Heart left ventricle (tissue), 16 donors: ENCODE results near the gene NDUFA8. TPM values are rescaled to one million over a fixed set of nuclear protein-coding genes. Genes with fewer than 3 reads are reported as not detected.

ENCODE experiments used
- ATAC-seq, 4 donors: fragments of 200-7000 bp; cut with Tn5 transposase; one replicate each; pipeline ENCODE4 v1.9.1; 2020 to 2022; ENCODE audit warnings: moderate library complexity in 4 of 4, mild to moderate bottlenecking in 3 of 4, moderate number of reproducible peaks in 1 of 4
- DNase-seq, 5 donors: peaks; one replicate each; pipeline ENCODE4 v3.0.0-alpha.2; 2020
- H3K27ac ChIP-seq, 12 donors: fragments of 200-600 bp; sonication (generic) in 4 of 12; one replicate each; pipeline versions ENCODE4 v1.5.0 to v1.8.0; 2016 to 2022; ENCODE audit warnings: mild to moderate bottlenecking in 2 of 12
- H3K27me3 ChIP-seq, 9 donors: fragments of 200-600 bp; sonication (generic) in 2 of 9; one replicate each; pipeline versions ENCODE4 v1.5.1 to v1.8.0; 2016 to 2022; ENCODE audit warnings: mild to moderate bottlenecking in 3 of 9
- H3K36me3 ChIP-seq, 9 donors: fragments of 200-600 bp; sonication (generic) in 2 of 9; one replicate each; pipeline versions ENCODE4 v1.5.0 to v1.8.0; 2018 to 2022; ENCODE audit warnings: mild to moderate bottlenecking in 2 of 9
- H3K4me1 ChIP-seq, 12 donors: fragments of 200-600 bp; sonication (generic) in 4 of 12; one replicate each; pipeline versions ENCODE4 v1.5.0 to v1.8.0; 2016 to 2022; ENCODE audit warnings: mild to moderate bottlenecking in 3 of 12
- H3K4me3 ChIP-seq, 12 donors: fragments of 200-600 bp; sonication (generic) in 4 of 12; one replicate each; pipeline versions ENCODE4 v1.5.0 to v1.8.0; 2017 to 2022; ENCODE audit warnings: mild to moderate bottlenecking in 9 of 12, moderate library complexity in 4 of 12
- H3K9me3 ChIP-seq, 12 donors: fragments of 200-600 bp; sonication (generic) in 4 of 12; one replicate each; pipeline versions ENCODE4 v1.5.0 to v1.8.0; 2016 to 2022; ENCODE audit warnings: mild to moderate bottlenecking in 1 of 12
- POLR2A ChIP-seq, 2 donors: fragments of 450-650 bp; IDR thresholded peaks; one replicate each; pipeline ENCODE4 v1.6.1; 2017; ENCODE audit warnings: antibody characterized with exemption in 2 of 2, mild to moderate bottlenecking in 2 of 2, moderate library complexity in 2 of 2
- whole genome bisulfite sequencing, 4 donors: extraction: QIAGEN DNeasy Blood & Tissue Kit in 2 of 4; methylation state at CpG; one replicate each; pipeline versions ENCODE4 v1.1.5 to v1.1.7; 2013 to 2018; 5-methylcytosine and 5-hydroxymethylcytosine counted together
- intact Hi-C, 10 donors: fragments of 100-400 bp; cut with DNase I; formaldehyde crosslinking; loops; one replicate each; pipeline versions ENCODE4 v1.11.1 to v1.14.2; 2022
- polyA plus RNA-seq, 2 donors: library from polyadenylated mRNA; stranded (reverse); fragments of 200-250 nt; gene quantifications; one replicate each; pipeline ENCODE4 v1.2.3, GENCODE V29; 2013
- total RNA-seq, 9 donors: library from RNA; depleted of rRNA in 2 of 9; stranded (reverse); fragments of >200 nt in 2 of 9; fragmentation: NEBNext Ultra II Directional in 3 of 9; extraction: Animal tissue kit (Norgen Biotek cat#: 25700) in 3 of 9; gene quantifications; one replicate each; pipeline versions ENCODE4 v1.1.0 to v1.2.4, GENCODE V29; 2016 to 2023
- TF ChIP-seq, protein P1 (sequence below), 12 donors: fragments of 200-600 bp; sonication (generic) in 4 of 12; IDR thresholded peaks; one replicate each; pipeline versions ENCODE4 v1.5.0 to v1.8.0; 2018 to 2022; ENCODE audit warnings: antibody characterized with exemption in 12 of 12, mild to moderate bottlenecking in 5 of 12
- donor health status: ischemic (EF 13 %, LVEDD 7.1; RV severe dilation, severe dysfunction).
- donor health status: healthy with polysubstance abuse.
- donor health status: DM: no; HTN: yes; CAD: no.
- donor health status: DM: no; HTN: no; CAD: no.
- donor health status: ischemic (EF 25% LVEDD 6.9; RV normal size, moderate dysfunction).
- donor health status: ischemic (EF 25% LVEDD 5.7; RV mildly dilated, moderate dysfunction).
- donor health status: healthy.
- donor health status: DM: yes; HTN: yes; CAD: no.
- donor health status: ischemic (EF 35%, LVEDD 5.7; RV mildly dilated, moderate dysfunction).
- donor health status: nonischemic (EF 11% LVEDD 7.7; RV severe dilation, severe dysfunction).
- donor health status: DM: yes; HTN: yes; CAD: no.
- donor health status: PGD.
- donor health status: ischemic (EF 29% LVEDD 5.4; RV normal size, mild dysfunction).
- donor health status: nonischemic (EF 23%, LVEDD 6.1; RV moderate dilation, normal function).

NDUFA8 gene
- total and polyA plus RNA-seq, 11 donors, result 183 to 919 (median 261) TPM

DNA sequence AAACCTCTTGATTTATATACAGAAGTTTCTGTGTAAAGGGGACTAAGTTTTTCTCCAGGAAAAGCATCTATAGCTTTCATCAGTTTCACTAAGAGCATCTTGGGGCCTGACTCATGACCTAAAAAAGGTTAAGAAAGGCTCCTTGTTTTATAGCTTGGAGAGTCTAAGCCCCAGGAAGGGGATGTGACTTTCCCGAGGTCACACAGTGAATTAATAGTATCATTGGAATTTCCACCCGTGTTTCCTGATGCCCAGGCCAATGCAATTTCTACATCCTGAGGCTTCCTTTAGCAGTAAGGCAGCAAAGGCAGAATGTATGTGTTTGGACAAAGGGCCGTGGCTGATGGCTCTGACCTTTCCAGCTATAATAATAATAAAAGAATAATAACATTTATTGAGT lies 8.8 kb upstream of the NDUFA8 start:
- WGBS, 4 donors, result 46 to 65% (median 54%) methylated on average over 3 of the region's 3 CpGs
- Histone ChIP-seq H3K36me3 (no peaks in the 10 kb centered on the region), H3K4me3 (no peak overlapping the region), H3K4me1 (no peaks in the 10 kb centered on the region), H3K27ac (peak overlapping the region in 1 of 12 donors; percentile 42), H3K9me3 (no peaks in the 10 kb centered on the region), H3K27me3 (peaks cover 0 to 10% (median 0%) of the 10 kb centered on the region in 9 donors)
- intact Hi-C loops, result no loop called here
- TF ChIP-seq, protein P1, sequence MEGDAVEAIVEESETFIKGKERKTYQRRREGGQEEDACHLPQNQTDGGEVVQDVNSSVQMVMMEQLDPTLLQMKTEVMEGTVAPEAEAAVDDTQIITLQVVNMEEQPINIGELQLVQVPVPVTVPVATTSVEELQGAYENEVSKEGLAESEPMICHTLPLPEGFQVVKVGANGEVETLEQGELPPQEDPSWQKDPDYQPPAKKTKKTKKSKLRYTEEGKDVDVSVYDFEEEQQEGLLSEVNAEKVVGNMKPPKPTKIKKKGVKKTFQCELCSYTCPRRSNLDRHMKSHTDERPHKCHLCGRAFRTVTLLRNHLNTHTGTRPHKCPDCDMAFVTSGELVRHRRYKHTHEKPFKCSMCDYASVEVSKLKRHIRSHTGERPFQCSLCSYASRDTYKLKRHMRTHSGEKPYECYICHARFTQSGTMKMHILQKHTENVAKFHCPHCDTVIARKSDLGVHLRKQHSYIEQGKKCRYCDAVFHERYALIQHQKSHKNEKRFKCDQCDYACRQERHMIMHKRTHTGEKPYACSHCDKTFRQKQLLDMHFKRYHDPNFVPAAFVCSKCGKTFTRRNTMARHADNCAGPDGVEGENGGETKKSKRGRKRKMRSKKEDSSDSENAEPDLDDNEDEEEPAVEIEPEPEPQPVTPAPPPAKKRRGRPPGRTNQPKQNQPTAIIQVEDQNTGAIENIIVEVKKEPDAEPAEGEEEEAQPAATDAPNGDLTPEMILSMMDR (IDR thresholded peaks at IDR 0.05), result no peak
- no peak for TF ChIP-seq POLR2A (IDR thresholded peaks at IDR 0.05)
- ATAC-seq, result peak in 1 of 4 donors; percentile 54
- no peak for DNase-seq

DNA sequence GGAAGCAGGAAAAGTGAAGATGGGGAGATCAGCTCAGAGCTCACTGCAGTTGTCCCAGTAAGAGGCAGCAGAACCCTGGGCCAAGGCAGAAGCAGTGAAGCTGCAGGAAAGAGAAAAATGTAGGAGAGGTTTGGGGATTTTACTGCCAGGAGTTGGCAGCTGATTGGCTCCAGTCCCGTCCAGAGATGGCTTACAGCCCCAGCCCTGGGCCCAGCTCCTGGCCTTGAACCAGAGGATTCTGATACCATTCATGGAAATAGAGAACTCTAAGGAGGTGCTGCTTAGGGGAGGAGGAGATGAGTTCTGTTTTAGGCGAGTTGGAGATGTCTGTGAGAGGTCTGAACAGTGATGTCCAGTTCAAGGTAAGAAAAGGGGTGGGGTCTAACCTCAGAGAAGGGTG lies 4.7 kb upstream of the NDUFA8 start:
- WGBS, 4 donors, result 21 to 42% (median 38%) methylated on average over 2 of the region's 2 CpGs
- Histone ChIP-seq H3K9me3 (peaks cover 0 to 11% (median 0%) of the 10 kb centered on the region in 12 donors), H3K27ac (peak overlapping the region in 1 of 12 donors; percentile 68), H3K4me1 (peaks cover 0 to 5% (median 0%) of the 10 kb centered on the region in 12 donors), H3K36me3 (no peaks in the 10 kb centered on the region), H3K4me3 (no peak overlapping the region), H3K27me3 (no peaks in the 10 kb centered on the region)
- intact Hi-C loops, result no loop called here
- TF ChIP-seq POLR2A (IDR thresholded peaks at IDR 0.05), result no peak
- TF ChIP-seq, protein P1 (IDR thresholded peaks at IDR 0.05), result no peak
- ATAC-seq, result no peak
- DNase-seq, result no peak

DNA sequence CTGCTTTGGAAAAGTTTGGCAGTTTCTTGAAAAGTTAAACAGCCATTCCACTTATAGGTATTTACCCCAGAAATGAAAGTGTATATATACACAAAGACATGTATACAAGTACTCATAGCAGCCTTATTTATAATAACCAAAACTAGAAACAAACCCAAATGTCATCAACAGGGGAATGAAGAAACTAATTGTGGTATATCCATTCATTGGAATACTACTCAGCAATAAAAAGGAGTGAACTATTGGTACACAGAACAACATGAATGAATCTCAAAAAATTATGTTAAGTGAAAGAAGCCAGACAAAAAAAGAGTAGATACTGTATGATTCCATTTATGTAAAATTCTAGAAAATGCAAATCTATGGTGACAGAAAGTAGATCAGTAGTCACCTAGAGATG lies 2.8 kb upstream of the NDUFA8 start:
- Histone ChIP-seq H3K27me3 (no peaks in the 10 kb centered on the region), H3K27ac (no peak overlapping the region), H3K9me3 (peaks cover 0 to 11% (median 0%) of the 10 kb centered on the region in 12 donors), H3K4me1 (peaks cover 0 to 22% (median 14%) of the 10 kb centered on the region in 12 donors), H3K36me3 (no peaks in the 10 kb centered on the region), H3K4me3 (no peak overlapping the region)
- intact Hi-C loops, result no loop called here
- DNase-seq, result no peak
- TF ChIP-seq, protein P1 (IDR thresholded peaks at IDR 0.05), result no peak
- no peak for TF ChIP-seq POLR2A (IDR thresholded peaks at IDR 0.05)
- no peak for ATAC-seq

DNA sequence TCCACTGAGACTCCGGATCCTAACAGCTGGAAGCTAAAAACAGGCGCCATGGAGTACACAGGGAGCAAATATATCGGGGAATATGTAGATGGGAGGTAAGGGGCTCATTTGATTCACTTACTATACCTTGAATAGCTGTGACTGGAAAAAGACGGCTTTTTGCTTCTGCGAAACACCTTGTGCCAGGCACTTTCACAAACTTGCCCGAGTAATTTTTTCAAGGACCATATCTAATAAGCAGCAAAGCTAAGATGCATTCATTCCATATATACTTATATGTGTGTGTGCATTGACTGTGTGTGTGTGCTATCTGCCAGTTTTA lies 307 bp upstream of the NDUFA8 start:
- Histone ChIP-seq H3K9me3 (peaks cover 0 to 11% (median 0%) of the 10 kb centered on the region in 12 donors), H3K4me3 (peak overlapping the region in 11 of 12 donors; percentile 71 to 97 (median 88)), H3K4me1 (peaks cover 4 to 44% (median 30%) of the 10 kb centered on the region in 12 donors), H3K36me3 (no peaks in the 10 kb centered on the region), H3K27ac (peak overlapping the region in 5 of 12 donors; percentile 91 to 98 (median 95)), H3K27me3 (no peaks in the 10 kb centered on the region)
- intact Hi-C loops, result loop anchor here in 4 of 10 donors (2.0 to 10.0 kb wide), 4 partner anchors 92 to 105 kb away; partner anchors contain the start of genes MRRF (in 3 of the 4) and RBM18 (in 3 of the 4)
- TF ChIP-seq, protein P1 (IDR thresholded peaks at IDR 0.05), result no peak
- TF ChIP-seq POLR2A (IDR thresholded peaks at IDR 0.05), result no peak
- 27 to 32% (median 28%) methylated on average over 6 of the region's 6 CpGs for WGBS, 4 donors
- ATAC-seq, result no peak
- DNase-seq, result no peak
